Vein endothelial cell (primary cell): ENCODE results near the gene SPATA31A3. TPM values are rescaled to one million over a fixed set of nuclear protein-coding genes. Genes with fewer than 3 reads are reported as not detected.

Experiments
- small RNA-seq: library from RNA; depleted of rRNA; stranded (forward); fragments of <200 nt; gene quantifications from one replicate; pipeline ENCODE3, GENCODE V24; 2012
- total RNA-seq: library from RNA; depleted of rRNA; stranded (reverse); fragments of >200 nt; gene quantifications from 2 replicates; pipeline ENCODE4 v1.2.3, GENCODE V29; 2012

SPATA31A3 gene
- total RNA-seq: not detected in 2 replicates

GRCh38 chr9:66992450-66992849 is at the start of gene SPATA31A3:
Gene SPATA31A3, minus strand, starts transcription at chr9:66992550. Its CDS starts 29 bp downstream, at chr9:66992521.

Small RNA genes lying within 50 kb of the gene (small RNA-seq; reads per million reads assigned to genes)
- gene AL353770.1 (not detected), gene AL353770.2 (not detected)

Other genes starting within 250 kb of the SPATA31A3 start
- 5.5 and 5.6 TPM in 2 replicates for gene ZNF658, start 91.8 kb downstream of the SPATA31A3 start, total RNA-seq